ENCODE data around the gene JARID2. TPM values are rescaled to one million over a fixed set of nuclear protein-coding genes. Genes with fewer than 3 reads are reported as not detected.

Gene JARID2
- total RNA-seq, 1 experiment from 2014 or later, result 23.6 TPM

DNA sequence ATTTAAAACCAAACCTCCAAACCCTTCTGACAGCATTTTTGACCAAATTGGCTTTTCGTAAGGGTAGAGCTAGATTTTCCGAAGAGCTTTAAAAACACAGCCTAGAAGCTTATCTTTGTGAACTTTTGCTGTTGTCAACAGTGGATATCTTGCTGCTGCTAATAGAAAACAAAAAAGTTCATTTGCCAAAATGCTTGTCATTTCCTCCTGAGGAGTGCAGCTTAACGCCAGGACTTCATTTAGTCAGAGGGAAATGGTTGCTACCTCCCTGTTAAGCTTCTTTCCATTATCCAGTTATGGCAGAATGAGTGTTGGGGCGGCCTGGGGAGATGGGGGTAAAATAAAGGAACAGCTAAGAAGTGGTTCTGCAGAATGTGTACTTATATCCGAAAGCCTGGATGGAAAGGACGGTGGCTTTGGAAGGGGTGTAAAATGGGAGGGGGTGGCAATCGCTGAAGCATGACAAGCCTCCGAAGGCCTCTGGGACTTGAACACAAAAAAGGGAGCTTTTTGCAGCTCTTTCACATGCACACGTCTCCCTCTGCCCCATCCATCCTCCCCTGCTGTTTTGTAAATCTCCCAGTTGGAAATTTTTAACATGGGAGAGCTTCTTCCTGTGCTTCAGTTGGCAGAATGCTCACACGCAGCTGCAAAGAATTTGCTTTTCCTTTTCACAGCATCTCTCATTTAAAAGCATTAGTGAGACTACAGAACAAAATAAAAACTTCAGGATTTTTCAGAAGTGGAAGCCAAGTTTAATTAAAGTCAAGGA is 22.5 kb downstream of the JARID2 start:
- Histone ChIP-seq H3K4me1 (ENCODE audit: control insufficient read depth in 1 of 2, insufficient read depth in 2 of 2, low read length in 2 of 2) (peaks cover 0 to 14% of the 10 kb centered on the region in 2 experiments; a peak in 1 of 4 replicates), H3K27me3 (ENCODE audit: insufficient read depth, low read length) (no peaks in the 10 kb centered on the region), H3K9ac (ENCODE audit: low read length) (no peak overlapping the region), H2AFZ (ENCODE audit: low read depth, low read length, poor library complexity, severe bottlenecking) (no peak overlapping the region), H3K4me3 (replicated peaks in 1 of 2; ENCODE audit: low read depth in 1 of 2, low read length in 2 of 2) (no peak overlapping the region), H3K79me2 (ENCODE audit: insufficient read depth, low read length) (peaks cover 96% of the 10 kb centered on the region), H3K27ac (ENCODE audit: low read depth, low read length) (no peak overlapping the region), H3K9me2 (ENCODE audit: insufficient read depth) (no peaks in the 10 kb centered on the region), H3K36me3 (ENCODE audit: control insufficient read depth in 1 of 2, insufficient read depth in 2 of 2, low read length in 2 of 2) (no peaks in the 10 kb centered on the region), H3K4me2 (ENCODE audit: low read length) (no peak overlapping the region), H3K9me3 (ENCODE audit: control insufficient read depth in 1 of 2, insufficient read depth in 1 of 2, low read depth in 1 of 2, low read length in 2 of 2) (no peaks in the 10 kb centered on the region), H4K20me1 (ENCODE audit: insufficient read depth) (no peaks in the 10 kb centered on the region)
- DNase-seq (ENCODE audit: low read depth, low spot score), result no peak
- no TSS peak for BruUV-seq (replicated peaks)
- TF ChIP-seq, protein P1, sequence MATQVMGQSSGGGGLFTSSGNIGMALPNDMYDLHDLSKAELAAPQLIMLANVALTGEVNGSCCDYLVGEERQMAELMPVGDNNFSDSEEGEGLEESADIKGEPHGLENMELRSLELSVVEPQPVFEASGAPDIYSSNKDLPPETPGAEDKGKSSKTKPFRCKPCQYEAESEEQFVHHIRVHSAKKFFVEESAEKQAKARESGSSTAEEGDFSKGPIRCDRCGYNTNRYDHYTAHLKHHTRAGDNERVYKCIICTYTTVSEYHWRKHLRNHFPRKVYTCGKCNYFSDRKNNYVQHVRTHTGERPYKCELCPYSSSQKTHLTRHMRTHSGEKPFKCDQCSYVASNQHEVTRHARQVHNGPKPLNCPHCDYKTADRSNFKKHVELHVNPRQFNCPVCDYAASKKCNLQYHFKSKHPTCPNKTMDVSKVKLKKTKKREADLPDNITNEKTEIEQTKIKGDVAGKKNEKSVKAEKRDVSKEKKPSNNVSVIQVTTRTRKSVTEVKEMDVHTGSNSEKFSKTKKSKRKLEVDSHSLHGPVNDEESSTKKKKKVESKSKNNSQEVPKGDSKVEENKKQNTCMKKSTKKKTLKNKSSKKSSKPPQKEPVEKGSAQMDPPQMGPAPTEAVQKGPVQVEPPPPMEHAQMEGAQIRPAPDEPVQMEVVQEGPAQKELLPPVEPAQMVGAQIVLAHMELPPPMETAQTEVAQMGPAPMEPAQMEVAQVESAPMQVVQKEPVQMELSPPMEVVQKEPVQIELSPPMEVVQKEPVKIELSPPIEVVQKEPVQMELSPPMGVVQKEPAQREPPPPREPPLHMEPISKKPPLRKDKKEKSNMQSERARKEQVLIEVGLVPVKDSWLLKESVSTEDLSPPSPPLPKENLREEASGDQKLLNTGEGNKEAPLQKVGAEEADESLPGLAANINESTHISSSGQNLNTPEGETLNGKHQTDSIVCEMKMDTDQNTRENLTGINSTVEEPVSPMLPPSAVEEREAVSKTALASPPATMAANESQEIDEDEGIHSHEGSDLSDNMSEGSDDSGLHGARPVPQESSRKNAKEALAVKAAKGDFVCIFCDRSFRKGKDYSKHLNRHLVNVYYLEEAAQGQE (IDR thresholded peaks at IDR 0.05; ENCODE audit: low read depth), result no peak
- TF ChIP-seq SIN3A (IDR thresholded peaks at IDR 0.05; ENCODE audit: low read depth) (no peak), FOSL1 (IDR thresholded peaks at IDR 0.05; ENCODE audit: low read depth) (no peak), EGR1 (IDR thresholded peaks at IDR 0.05; ENCODE audit: low read depth) (no peak), EZH2phosphoT487 (IDR thresholded peaks at IDR 0.05; ENCODE audit: borderline replicate concordance) (no peak), ZNF274 (IDR thresholded peaks at IDR 0.05; ENCODE audit: low read depth, low read length) (no peak), ELF1 (IDR thresholded peaks at IDR 0.05; ENCODE audit: borderline replicate concordance, low read depth) (no peak), SP1 (IDR thresholded peaks at IDR 0.05; ENCODE audit: low read depth) (no peak), CBX3 (IDR thresholded peaks at IDR 0.05; ENCODE audit: low read depth) (no peak), EZH2 (IDR thresholded peaks at IDR 0.05) (no peak), JUND (IDR thresholded peaks at IDR 0.05) (no peak), ZFX (IDR thresholded peaks at IDR 0.05) (no peak), TCF7L2 (IDR thresholded peaks at IDR 0.05; ENCODE audit: borderline replicate concordance, extremely low read depth, insufficient read depth, insufficient read length) (no peak), POLR2AphosphoS5 (IDR thresholded peaks at IDR 0.05; ENCODE audit: low read depth, low read length) (no peak), POLR2A (IDR thresholded peaks at IDR 0.05; ENCODE audit: borderline replicate concordance, extremely low read depth, insufficient read depth, insufficient read length) (no peak)
- TF ChIP-seq, protein P2, sequence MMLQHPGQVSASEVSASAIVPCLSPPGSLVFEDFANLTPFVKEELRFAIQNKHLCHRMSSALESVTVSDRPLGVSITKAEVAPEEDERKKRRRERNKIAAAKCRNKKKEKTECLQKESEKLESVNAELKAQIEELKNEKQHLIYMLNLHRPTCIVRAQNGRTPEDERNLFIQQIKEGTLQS (IDR thresholded peaks at IDR 0.05), result no peak
- TF ChIP-seq, protein P3, sequence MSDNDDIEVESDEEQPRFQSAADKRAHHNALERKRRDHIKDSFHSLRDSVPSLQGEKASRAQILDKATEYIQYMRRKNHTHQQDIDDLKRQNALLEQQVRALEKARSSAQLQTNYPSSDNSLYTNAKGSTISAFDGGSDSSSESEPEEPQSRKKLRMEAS (IDR thresholded peaks at IDR 0.05), result no peak
- TF ChIP-seq, protein P4, sequence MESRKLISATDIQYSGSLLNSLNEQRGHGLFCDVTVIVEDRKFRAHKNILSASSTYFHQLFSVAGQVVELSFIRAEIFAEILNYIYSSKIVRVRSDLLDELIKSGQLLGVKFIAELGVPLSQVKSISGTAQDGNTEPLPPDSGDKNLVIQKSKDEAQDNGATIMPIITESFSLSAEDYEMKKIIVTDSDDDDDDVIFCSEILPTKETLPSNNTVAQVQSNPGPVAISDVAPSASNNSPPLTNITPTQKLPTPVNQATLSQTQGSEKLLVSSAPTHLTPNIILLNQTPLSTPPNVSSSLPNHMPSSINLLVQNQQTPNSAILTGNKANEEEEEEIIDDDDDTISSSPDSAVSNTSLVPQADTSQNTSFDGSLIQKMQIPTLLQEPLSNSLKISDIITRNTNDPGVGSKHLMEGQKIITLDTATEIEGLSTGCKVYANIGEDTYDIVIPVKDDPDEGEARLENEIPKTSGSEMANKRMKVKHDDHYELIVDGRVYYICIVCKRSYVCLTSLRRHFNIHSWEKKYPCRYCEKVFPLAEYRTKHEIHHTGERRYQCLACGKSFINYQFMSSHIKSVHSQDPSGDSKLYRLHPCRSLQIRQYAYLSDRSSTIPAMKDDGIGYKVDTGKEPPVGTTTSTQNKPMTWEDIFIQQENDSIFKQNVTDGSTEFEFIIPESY (IDR thresholded peaks at IDR 0.05; ENCODE audit: extremely low read depth, insufficient replicate concordance, low read length), result no peak
- TF ChIP-seq, protein P5, sequence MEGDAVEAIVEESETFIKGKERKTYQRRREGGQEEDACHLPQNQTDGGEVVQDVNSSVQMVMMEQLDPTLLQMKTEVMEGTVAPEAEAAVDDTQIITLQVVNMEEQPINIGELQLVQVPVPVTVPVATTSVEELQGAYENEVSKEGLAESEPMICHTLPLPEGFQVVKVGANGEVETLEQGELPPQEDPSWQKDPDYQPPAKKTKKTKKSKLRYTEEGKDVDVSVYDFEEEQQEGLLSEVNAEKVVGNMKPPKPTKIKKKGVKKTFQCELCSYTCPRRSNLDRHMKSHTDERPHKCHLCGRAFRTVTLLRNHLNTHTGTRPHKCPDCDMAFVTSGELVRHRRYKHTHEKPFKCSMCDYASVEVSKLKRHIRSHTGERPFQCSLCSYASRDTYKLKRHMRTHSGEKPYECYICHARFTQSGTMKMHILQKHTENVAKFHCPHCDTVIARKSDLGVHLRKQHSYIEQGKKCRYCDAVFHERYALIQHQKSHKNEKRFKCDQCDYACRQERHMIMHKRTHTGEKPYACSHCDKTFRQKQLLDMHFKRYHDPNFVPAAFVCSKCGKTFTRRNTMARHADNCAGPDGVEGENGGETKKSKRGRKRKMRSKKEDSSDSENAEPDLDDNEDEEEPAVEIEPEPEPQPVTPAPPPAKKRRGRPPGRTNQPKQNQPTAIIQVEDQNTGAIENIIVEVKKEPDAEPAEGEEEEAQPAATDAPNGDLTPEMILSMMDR (IDR thresholded peaks at IDR 0.05 in 2 of 3, conservative IDR thresholded peaks at IDR 0.05 in 1 of 3; ENCODE audit: borderline replicate concordance in 1 of 3, insufficient read depth in 1 of 3, low read depth in 2 of 3, low read length in 2 of 3), result no peak
- ATAC-seq, result no peak
- RAD21 ChIA-PET (ENCODE audit: low non-redundant PET in 1 of 2, low total read pairs in 2 of 2, uncharacterized antibody in 2 of 2, unreplicated experiment in 2 of 2), result no interaction called here
- CTCF ChIA-PET, result no interaction called here
- intact Hi-C loops (cut with micrococcal nuclease), result no loop called here
- POLR2A ChIA-PET, result no interaction called here
